Ishikawa (cell line): ENCODE data around the gene ATP1B4.

Experiments used
- CEBPB ChIP-seq: IDR thresholded peaks from 2 replicates; pipeline ENCODE4 v1.6.1; 2012
- RAD21 ChIP-seq: IDR thresholded peaks from 2 replicates; pipeline ENCODE4 v1.6.1; 2012; ENCODE audit warnings: low read depth
- TCF12 ChIP-seq: IDR thresholded peaks from 2 replicates; pipeline ENCODE4 v1.6.1; 2012; ENCODE audit warnings: low read depth
- TF ChIP-seq, protein P1 (sequence below): IDR thresholded peaks from 2 replicates; pipeline ENCODE4 v1.6.1; 2012
- TF ChIP-seq, protein P2 (sequence below): IDR thresholded peaks from 2 replicates; pipeline ENCODE4 v1.6.1; 2012

DNA sequence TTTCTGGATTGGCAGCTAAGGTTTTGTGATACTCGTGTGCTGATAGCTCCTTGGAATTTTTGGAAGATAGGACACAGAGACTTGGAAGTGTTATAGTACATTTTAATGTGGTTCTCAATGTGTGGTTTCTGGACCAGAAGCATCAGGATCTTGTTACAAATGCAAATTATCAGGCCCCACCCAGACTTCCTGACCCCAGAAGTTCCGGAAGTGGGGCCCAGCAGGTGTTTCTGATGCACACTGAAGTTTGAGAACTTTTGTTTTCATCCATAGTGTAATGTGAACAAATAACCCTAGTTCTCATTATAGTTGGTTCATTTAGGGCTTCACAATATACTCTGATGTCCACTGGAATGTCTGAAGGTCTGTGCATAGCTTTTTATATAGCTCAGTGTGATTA lies 57.6 kb downstream of the ATP1B4 start:
- TF ChIP-seq RAD21: no peak
- no peak for TF ChIP-seq CEBPB
- TF ChIP-seq, protein P1, sequence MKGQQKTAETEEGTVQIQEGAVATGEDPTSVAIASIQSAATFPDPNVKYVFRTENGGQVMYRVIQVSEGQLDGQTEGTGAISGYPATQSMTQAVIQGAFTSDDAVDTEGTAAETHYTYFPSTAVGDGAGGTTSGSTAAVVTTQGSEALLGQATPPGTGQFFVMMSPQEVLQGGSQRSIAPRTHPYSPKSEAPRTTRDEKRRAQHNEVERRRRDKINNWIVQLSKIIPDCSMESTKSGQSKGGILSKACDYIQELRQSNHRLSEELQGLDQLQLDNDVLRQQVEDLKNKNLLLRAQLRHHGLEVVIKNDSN: no peak
- TF ChIP-seq TCF12: no peak
- TF ChIP-seq, protein P2, sequence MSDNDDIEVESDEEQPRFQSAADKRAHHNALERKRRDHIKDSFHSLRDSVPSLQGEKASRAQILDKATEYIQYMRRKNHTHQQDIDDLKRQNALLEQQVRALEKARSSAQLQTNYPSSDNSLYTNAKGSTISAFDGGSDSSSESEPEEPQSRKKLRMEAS: no peak
